Dedifferentiated amniotic fluid mesenchymal stem cell (primary cell): ENCODE data around the gene POU5F1.

Experiments
- DNase-seq: peaks from one replicate; pipeline ENCODE4 v3.0.0-alpha.2; 2016; ENCODE audit errors: extremely low spot score

The POU5F1 gene

GRCh38 chr6:31140643-31141042, 29.8 kb downstream of the POU5F1 start:
- no peak for DNase-seq

- DNase-seq: no peak
Measured at GRCh38 chr6:31139599-31139998, 30.9 kb downstream of the POU5F1 start.

GRCh38 chr6:31138982-31139381, 31.5 kb downstream of the POU5F1 start, which contains the start of gene PSORS1C2:
Gene PSORS1C2, minus strand, starts transcription at chr6:31139066. Its CDS starts 40 bp downstream, at chr6:31139026.
- no peak for DNase-seq

GRCh38 chr6:31135710-31136109, 34.8 kb downstream of the POU5F1 start:
- DNase-seq: no peak

GRCh38 chr6:31132806-31133205, 37.7 kb downstream of the POU5F1 start:
- DNase-seq: no peak

GRCh38 chr6:31131595-31131994, 38.9 kb downstream of the POU5F1 start:
- no peak for DNase-seq

- no peak for DNase-seq
Measured at GRCh38 chr6:31130751-31131150, 39.7 kb downstream of the POU5F1 start.

GRCh38 chr6:31129130-31129529, 41.4 kb downstream of the POU5F1 start:
- no peak for DNase-seq

- DNase-seq: no peak
Measured at GRCh38 chr6:31128093-31128676, 42.3 kb downstream of the POU5F1 start.

- no peak for DNase-seq
Measured at GRCh38 chr6:31126396-31127175, 43.9 kb downstream of the POU5F1 start.

- DNase-seq: no peak
Measured at GRCh38 chr6:31125586-31126363, 44.7 kb downstream of the POU5F1 start.

- no peak for DNase-seq
Measured at GRCh38 chr6:31125162-31125561, 45.3 kb downstream of the POU5F1 start.

GRCh38 chr6:31122791-31123706, 47.4 kb downstream of the POU5F1 start:
- DNase-seq: peak; percentile 61

GRCh38 chr6:31121131-31121790, 49.2 kb downstream of the POU5F1 start:
- DNase-seq: no peak

GRCh38 chr6:31120151-31120915, 50.1 kb downstream of the POU5F1 start, which contains the start of gene CDSN:
Gene CDSN, minus strand, starts transcription at chr6:31120446. Its CDS starts 27 bp downstream, at chr6:31120419.
- no peak for DNase-seq

GRCh38 chr6:31118178-31118577, 52.3 kb downstream of the POU5F1 start:
- DNase-seq: no peak

GRCh38 chr6:31116661-31117385, 53.7 kb downstream of the POU5F1 start:
- no peak for DNase-seq

- DNase-seq: no peak
Measured at GRCh38 chr6:31115941-31116560, 54.4 kb downstream of the POU5F1 start.
